Bladder microvascular endothelial cell (primary cell): ENCODE data around the gene BORA. TPM values are rescaled to one million over a fixed set of nuclear protein-coding genes. Genes with fewer than 3 reads are reported as not detected.

Source experiments
- total RNA-seq: library from RNA; depleted of rRNA; stranded (reverse); fragments of >200 nt; gene quantifications from 2 replicates; pipeline ENCODE4 v1.2.3, GENCODE V29; 2014

Gene BORA
- 5.0 and 5.8 TPM in 2 replicates for total RNA-seq

GRCh38 chr13:72727417-72728289 lies at the start of gene BORA, which contains the start of gene MZT1:
BORA (plus strand) TSS chr13:72727923; CDS start chr13:72728941, 1,018 bp downstream.
MZT1 (minus strand) TSS chr13:72727629; CDS start chr13:72727602, 27 bp downstream.

GRCh38 chr13:72781451-72782439 lies 54.0 kb downstream of the BORA start, which contains the start of the genes DIS3 and PIBF1:
DIS3 (minus strand) TSS chr13:72781900; CDS start chr13:72781832, 68 bp downstream.
PIBF1 (plus strand) TSS chr13:72782133; CDS start chr13:72783470, 1,337 bp downstream.

Other genes starting within 250 kb of the BORA start
- 7.6 and 11.8 TPM in 2 replicates for gene MZT1, start 294 bp upstream of the BORA start, total RNA-seq
- gene DIS3, start 54.0 kb downstream of the BORA start, total RNA-seq = 21.0 and 53.5 TPM in 2 replicates
- 16.7 and 31.8 TPM in 2 replicates for gene PIBF1, start 54.2 kb downstream of the BORA start, total RNA-seq